HL-60 (cell line): ENCODE results near the gene PLA2G4B.

ENCODE experiments used
- CTCF ChIP-seq: IDR thresholded peaks from one replicate; pipeline ENCODE4 v1.5.1; 2011; ENCODE audit warnings: low read length, control low read depth, inconsistent platforms; ENCODE audit not compliant: insufficient read depth
- POLR2AphosphoS5 ChIP-seq: IDR thresholded peaks from 2 replicates; pipeline ENCODE4 v1.6.1; 2012; ENCODE audit warnings: low read depth
- REST ChIP-seq: IDR thresholded peaks from 2 replicates; pipeline ENCODE4 v1.6.1; 2012; ENCODE audit warnings: low read depth; ENCODE audit not compliant: insufficient replicate concordance
- SPI1 ChIP-seq: IDR thresholded peaks from 2 replicates; pipeline ENCODE4 v1.6.1; 2012; ENCODE audit warnings: low read depth, mild to moderate bottlenecking, borderline replicate concordance

GRCh38 chr15:41827880-41828806 is 10.5 kb upstream of the PLA2G4B start, which contains the start of gene JMJD7:
- no peak for TF ChIP-seq CTCF
- peak; percentile 60; the same call in 1 of the 2 replicates for TF ChIP-seq POLR2AphosphoS5
- TF ChIP-seq SPI1, result no peak
- TF ChIP-seq REST, result peak; percentile 31
